MM.1S (cell line): ENCODE measurements around the gene TBC1D5.
"Not testable (repeated sequence)": the region's sequence is repeated elsewhere in the genome, so short reads cannot be mapped to it uniquely, and the experiment has no call there.

Source experiments
- DNase-seq: peaks from one replicate; pipeline ENCODE4 v3.0.0-alpha.2; 2015
- H2AFZ ChIP-seq: fragments of 300-600 bp; sonication (generic); 2 replicates; pipeline ENCODE4 v1.6.0; 2016; ENCODE audit warnings: antibody characterized with exemption, low read length
- H3F3A ChIP-seq: fragments of 300-600 bp; sonication (generic); 2 replicates; pipeline ENCODE4 v1.6.1; 2016; ENCODE audit warnings: mild to moderate bottlenecking, antibody characterized with exemption, low read length, moderate library complexity, mixed read lengths; ENCODE audit not compliant: insufficient read depth
- H3K27ac ChIP-seq: fragments of 300-600 bp; sonication (generic); 2 replicates; pipeline ENCODE4 v1.5.1; 2016; ENCODE audit warnings: mild to moderate bottlenecking, low read length
- H3K27me3 ChIP-seq: fragments of 300-600 bp; sonication (generic); replicated peaks from 2 replicates; pipeline ENCODE4 v1.6.0; 2016; ENCODE audit warnings: low read length; ENCODE audit not compliant: insufficient read depth
- H3K36me3 ChIP-seq: fragments of 300-600 bp; sonication (generic); replicated peaks from 2 replicates; pipeline ENCODE4 v1.6.1; 2016; ENCODE audit warnings: mild to moderate bottlenecking, low read length, mixed read lengths; ENCODE audit not compliant: insufficient read depth
- H3K4me1 ChIP-seq: fragments of 300-600 bp; sonication (generic); 2 replicates; pipeline ENCODE4 v1.6.1; 2016; ENCODE audit warnings: low read length, mixed read lengths
- H3K4me2 ChIP-seq: fragments of 300-600 bp; sonication (generic); 2 replicates; pipeline ENCODE4 v1.6.0; 2016; ENCODE audit warnings: low read depth, low read length
- H3K4me3 ChIP-seq: fragments of 300-600 bp; sonication (generic); 2 replicates; pipeline ENCODE4 v1.5.1; 2016; ENCODE audit warnings: low read length, mixed read lengths
- H3K79me2 ChIP-seq: fragments of 300-600 bp; sonication (generic); 2 replicates; pipeline ENCODE4 v1.6.1; 2016; ENCODE audit warnings: mixed run types, low read length, mixed read lengths
- H3K9ac ChIP-seq: fragments of 300-600 bp; sonication (generic); 2 replicates; pipeline ENCODE4 v1.6.1; 2016; ENCODE audit warnings: low read length, mixed read lengths
- H3K9me2 ChIP-seq: fragments of 300-600 bp; sonication (generic); replicated peaks from 2 replicates; pipeline ENCODE4 v1.6.1; 2016; ENCODE audit warnings: mild to moderate bottlenecking, low read length, mixed read lengths; ENCODE audit not compliant: insufficient read depth
- H3K9me3 ChIP-seq: fragments of 300-600 bp; sonication (generic); replicated peaks from 2 replicates; pipeline ENCODE4 v1.6.1; 2016; ENCODE audit warnings: mild to moderate bottlenecking, low read length, mixed read lengths; ENCODE audit not compliant: insufficient read depth
- H4K20me1 ChIP-seq: fragments of 300-600 bp; sonication (generic); 2 replicates; pipeline ENCODE4 v1.6.1; 2016; ENCODE audit warnings: mild to moderate bottlenecking, low read length, moderate library complexity, mixed read lengths; ENCODE audit not compliant: insufficient read depth
- CTCF ChIP-seq: fragments of 300-600 bp; sonication (generic); IDR thresholded peaks from 2 replicates; pipeline ENCODE4 v1.5.1; 2016; ENCODE audit warnings: antibody characterized with exemption, low read length, mixed read lengths
- EZH2 ChIP-seq: fragments of 300-600 bp; sonication (generic); optimal IDR thresholded peaks from 2 replicates; pipeline ENCODE3; 2017; ENCODE audit warnings: low read depth, mild to moderate bottlenecking, antibody characterized with exemption, low read length, mixed read lengths
- EZH2phosphoT487 ChIP-seq: fragments of 300-600 bp; sonication (generic); IDR thresholded peaks from 2 replicates; pipeline ENCODE4 v1.6.1; 2018; ENCODE audit warnings: antibody characterized with exemption, low read length

TBC1D5 gene

GRCh38 chr3:17777326-17777725 is 34.9 kb upstream of the TBC1D5 start:
- not testable (repeated sequence) for H3K27ac ChIP-seq, H3K9me3 ChIP-seq, H3K4me1 ChIP-seq, H3K36me3 ChIP-seq, H4K20me1 ChIP-seq, H3K27me3 ChIP-seq, DNase-seq, H3K9ac ChIP-seq, H3K9me2 ChIP-seq, H3F3A ChIP-seq, H3K4me2 ChIP-seq, H3K79me2 ChIP-seq, H3K4me3 ChIP-seq, H2AFZ ChIP-seq

- H3K9ac ChIP-seq, result no peak overlapping the region
- no peak overlapping the region for H3K27ac ChIP-seq
- no peak overlapping the region for H2AFZ ChIP-seq
- no peaks in the 10 kb centered on the region for H3K79me2 ChIP-seq
- no peak overlapping the region for H3K4me2 ChIP-seq
- H3K36me3 ChIP-seq, result no peaks in the 10 kb centered on the region
- H3K27me3 ChIP-seq, result no peaks in the 10 kb centered on the region
- no peaks in the 10 kb centered on the region for H4K20me1 ChIP-seq
- no peaks in the 10 kb centered on the region for H3K9me2 ChIP-seq
- no peaks in the 10 kb centered on the region for H3F3A ChIP-seq
- H3K4me3 ChIP-seq, result no peak overlapping the region
- DNase-seq, result no peak
- no peaks in the 10 kb centered on the region for H3K9me3 ChIP-seq
- TF ChIP-seq EZH2phosphoT487, result no peak
- TF ChIP-seq EZH2, result no peak
- no peak for TF ChIP-seq CTCF
- no peaks in the 10 kb centered on the region for H3K4me1 ChIP-seq
These were observed 32.6 kb upstream of the TBC1D5 start for GRCh38 chr3:17775073-17775472.

- H2AFZ ChIP-seq, H3K4me2 ChIP-seq, H3K9me2 ChIP-seq, H3K79me2 ChIP-seq, H3K27ac ChIP-seq, H3K9me3 ChIP-seq, H4K20me1 ChIP-seq, H3K9ac ChIP-seq, H3K27me3 ChIP-seq, H3F3A ChIP-seq, H3K4me1 ChIP-seq, H3K36me3 ChIP-seq, DNase-seq, H3K4me3 ChIP-seq: not testable (repeated sequence)
These were observed 31.9 kb upstream of the TBC1D5 start for GRCh38 chr3:17774180-17774910.

- no peaks in the 10 kb centered on the region for H3F3A ChIP-seq
- H3K9me2 ChIP-seq, result no peaks in the 10 kb centered on the region
- no peak for DNase-seq
- H3K27me3 ChIP-seq, result no peaks in the 10 kb centered on the region
- no peak overlapping the region for H3K4me2 ChIP-seq
- no peaks in the 10 kb centered on the region for H3K9me3 ChIP-seq
- H3K79me2 ChIP-seq, result no peaks in the 10 kb centered on the region
- no peaks in the 10 kb centered on the region for H4K20me1 ChIP-seq
- no peak overlapping the region for H3K9ac ChIP-seq
- TF ChIP-seq CTCF, result no peak
- no peak for TF ChIP-seq EZH2phosphoT487
- no peak for TF ChIP-seq EZH2
- H3K27ac ChIP-seq, result no peak overlapping the region
- no peaks in the 10 kb centered on the region for H3K4me1 ChIP-seq
- H3K4me3 ChIP-seq, result no peak overlapping the region
- H3K36me3 ChIP-seq, result no peaks in the 10 kb centered on the region
- H2AFZ ChIP-seq, result no peak overlapping the region
These were observed 30.1 kb upstream of the TBC1D5 start for GRCh38 chr3:17772556-17772955.
